Measurements from ENCODE around the gene ZNF764.
"Not testable (repeated sequence)": the region's sequence is repeated elsewhere in the genome, so short reads cannot be mapped to it uniquely, and the experiment has no call there.

ZNF764 gene

DNA sequence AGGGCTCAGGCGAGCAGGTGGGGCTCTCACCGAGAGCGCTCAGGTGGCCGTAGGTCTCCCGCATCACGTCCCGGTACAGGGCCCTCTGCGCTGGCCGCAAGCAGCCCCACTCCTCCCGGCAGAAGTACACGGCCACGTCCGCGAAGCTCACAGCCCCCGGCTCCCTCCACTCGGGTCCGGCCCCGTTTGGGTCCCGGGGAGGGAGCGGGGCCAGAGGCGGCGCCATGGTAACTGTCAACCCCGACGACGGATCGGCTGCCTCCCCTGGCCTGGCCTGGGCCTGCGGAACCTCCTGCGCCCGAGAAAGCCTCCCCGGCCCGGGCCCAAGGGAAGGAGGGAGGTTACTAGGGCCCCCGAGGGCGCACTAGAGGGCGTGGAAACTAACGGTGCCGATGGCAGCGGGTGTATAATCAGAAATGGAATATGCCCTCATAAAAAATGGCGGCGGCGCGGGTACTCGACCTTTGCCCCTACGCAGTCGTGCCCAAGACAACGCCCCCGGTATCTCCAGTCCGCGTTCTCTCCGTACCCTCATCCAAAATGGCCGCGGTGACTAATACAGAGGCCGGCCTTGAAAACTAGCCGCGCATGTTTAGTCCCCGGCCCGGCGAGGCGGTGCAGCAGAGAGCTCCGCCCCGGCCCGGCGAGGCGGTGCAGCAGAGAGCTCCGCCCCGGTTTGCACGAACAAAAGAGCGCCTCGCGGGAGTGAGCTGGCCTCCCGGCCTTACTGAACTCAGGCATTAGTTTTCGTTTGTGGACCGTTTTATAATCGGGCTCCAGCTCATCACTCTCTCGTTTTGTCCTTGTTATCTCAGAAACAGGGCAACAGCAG, at the start of gene ZNF764:
Gene ZNF764 (minus strand): TSS at position 418 of the 832 bp plus-strand sequence. CDS start 192 bp downstream, at position 226.
- peak; percentile 96 for DNase-seq (ENCODE audit: low spot score)

DNA sequence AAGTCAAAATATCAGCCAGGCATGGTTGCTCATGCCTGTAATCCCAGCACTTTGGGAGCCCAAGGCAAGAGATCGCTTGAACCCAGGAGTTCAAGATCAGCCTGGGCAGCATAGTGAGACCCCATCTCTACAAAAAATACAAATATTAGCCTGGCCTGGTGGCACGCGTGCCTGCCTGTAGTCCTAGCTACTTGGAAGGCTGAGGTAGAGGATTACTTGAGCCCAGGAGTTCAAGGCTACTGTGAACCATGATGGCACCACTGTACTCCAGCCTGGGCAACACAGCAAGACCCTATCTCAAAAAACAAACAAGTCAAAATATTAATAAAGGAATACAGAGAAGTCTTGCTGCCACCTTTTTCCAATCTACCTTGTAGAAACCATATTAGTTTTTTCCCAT, 47.8 kb upstream of the ZNF764 start:
- no peak for DNase-seq (ENCODE audit: low spot score)

DNA sequence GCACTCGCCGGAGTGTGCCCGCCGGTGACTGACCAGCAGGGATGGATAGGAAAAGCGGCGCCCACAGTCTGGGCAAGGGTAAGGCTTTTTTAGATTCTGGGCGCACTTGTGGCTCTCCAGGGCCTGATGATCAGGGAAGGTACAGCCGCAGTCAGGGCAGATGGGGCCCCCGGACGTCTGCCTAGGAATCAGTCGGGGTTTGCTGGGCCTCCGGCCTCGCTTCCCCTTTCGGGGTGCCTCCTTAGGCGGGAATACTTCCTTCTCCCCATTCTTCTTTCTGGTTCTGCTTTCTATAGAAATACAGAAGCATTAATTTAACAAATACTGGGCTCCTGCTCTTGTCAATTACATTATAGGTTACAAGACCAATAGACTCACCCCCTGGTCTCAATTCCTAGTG, 47.0 kb upstream of the ZNF764 start:
- DNase-seq (ENCODE audit: low spot score), result no peak

DNA sequence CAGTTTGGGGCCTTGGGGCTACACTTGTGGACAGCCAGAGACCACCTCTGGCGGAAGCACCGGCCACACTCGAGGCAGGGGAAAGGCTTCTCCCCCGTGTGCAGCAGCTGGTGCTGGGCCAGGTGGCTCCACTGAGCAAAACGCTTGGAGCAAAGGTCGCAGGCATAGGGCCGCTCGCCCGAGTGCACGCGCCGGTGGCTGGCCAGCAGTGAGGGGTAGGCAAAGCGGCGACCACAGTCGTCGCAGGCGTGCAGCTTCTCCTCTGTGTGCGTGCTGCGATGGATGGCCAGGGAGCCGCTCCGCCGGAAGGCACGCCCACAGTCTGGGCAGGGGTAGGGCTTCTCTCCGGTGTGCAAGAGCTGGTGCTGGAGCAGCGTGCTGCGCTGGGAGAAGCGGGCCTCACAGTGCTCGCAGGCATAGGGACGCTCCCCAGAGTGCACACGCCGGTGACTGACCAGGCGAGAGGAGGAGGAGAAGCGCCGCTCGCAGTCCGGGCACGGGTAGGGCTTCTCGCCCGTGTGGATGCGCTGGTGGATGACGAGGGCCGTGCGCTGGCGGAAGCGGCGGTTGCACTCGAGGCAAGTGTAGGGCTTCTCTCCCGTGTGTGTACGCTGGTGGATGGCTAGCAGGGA, 46.3 kb upstream of the ZNF764 start:
- DNase-seq (ENCODE audit: low spot score), result no peak

DNA sequence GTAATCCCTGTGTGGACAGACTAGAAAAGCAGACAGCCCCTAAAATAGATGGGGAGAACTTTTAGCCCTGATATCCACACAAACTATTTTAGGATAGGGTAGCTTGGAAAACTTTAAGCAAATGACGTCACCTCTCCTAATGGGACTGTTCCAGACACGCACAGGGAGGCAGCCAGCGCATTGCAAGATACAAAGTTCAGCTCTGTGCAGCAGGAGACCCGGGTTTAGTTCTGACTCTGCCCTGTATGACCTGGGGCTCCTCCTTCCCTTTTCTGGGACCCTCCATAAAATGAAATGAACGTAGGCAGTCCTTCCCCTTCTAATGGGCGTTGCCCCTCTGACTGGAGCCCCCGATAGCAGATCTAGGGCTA, 45.8 kb upstream of the ZNF764 start:
- DNase-seq (ENCODE audit: low spot score), result peak; percentile 12

DNA sequence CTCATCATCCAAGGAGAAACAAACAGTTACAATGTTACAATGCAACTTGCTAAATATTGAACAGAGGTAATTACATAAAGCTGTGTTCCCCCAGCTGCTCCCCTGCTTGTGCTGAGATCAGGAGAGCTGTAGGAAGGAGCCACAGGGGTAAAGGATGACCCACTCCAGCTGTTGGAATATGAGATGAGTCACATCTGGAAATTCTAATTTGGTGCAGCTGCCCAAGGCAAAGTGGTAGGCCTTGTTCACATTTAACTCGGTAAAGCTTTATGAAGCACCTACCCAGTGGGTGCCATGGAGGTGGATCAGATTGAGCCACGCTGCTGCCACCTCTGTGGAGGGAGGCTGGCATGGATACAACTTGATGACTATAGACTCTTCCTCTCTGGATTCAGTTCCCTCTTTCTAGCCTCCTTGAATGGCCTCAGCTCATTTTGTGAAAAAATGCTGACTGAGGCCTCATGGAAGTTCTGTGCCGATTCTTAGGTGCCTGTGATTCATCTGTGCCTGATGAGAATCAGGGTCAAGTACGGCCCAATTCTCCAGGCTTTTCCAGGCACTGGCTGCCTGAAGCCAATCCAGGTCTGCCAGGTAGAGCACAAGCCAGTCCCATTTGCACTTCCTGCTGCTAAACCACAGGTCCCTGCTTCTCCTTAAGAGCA, 44.6 kb upstream of the ZNF764 start:
- peak; percentile 25 for DNase-seq (ENCODE audit: low spot score)

DNA sequence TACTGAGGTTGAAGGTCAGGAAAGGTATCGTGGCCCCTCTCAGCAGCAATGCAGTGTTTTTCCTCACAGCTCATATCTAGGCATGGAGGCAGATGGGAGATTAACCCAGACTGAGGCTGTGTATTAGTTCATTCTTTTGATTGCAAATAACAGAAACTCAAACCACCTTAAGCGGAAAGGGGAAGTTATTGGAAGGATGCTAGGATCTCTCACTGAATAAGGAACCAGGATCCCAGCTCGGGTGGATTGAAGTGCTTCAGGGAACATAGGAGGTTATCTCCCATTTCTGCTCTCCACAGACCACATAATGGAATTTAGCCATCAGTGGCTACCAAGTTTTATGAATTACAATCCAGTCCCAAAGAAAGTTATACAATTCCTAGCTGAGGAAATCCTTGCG, 43.8 kb upstream of the ZNF764 start:
- DNase-seq (ENCODE audit: low spot score), result no peak

DNA sequence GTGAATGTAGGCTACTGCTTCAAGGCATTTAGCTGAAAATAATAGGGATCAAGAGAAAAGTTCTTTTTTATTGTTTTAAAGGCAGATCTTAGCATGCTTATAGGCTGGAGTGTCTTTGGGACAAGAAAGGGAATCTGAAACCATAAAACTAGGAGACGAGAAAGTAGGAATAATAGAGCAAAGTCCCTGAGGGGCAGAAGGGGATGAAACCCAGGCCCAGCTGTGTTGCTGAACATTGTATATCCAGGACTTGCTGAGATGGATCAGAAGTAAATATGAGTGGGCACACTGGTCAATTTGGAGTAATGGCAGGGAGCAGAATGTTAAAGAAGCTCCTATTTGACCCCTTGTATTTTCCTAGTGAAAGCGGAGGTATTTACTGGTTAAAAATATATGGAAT, 42.8 kb upstream of the ZNF764 start:
- DNase-seq (ENCODE audit: low spot score), result no peak

DNA sequence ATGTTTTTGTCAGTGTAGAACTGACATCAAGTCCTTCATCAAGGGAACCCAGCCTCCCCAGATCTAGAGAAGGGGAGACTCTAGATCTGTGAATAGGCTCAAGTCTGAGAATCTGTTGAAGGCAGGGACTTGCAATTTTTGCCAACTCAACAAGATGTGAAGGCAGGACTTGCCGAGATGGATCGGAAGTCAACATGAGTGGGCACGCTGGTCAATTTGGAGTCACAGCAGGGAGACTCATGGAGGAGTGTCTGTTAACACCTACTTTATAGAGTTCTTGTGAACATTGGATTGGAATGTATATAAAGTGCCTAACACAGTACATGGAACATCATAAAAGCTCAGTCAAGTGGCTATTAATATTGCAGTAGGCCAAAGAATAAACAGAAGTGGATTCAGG, 42.0 kb upstream of the ZNF764 start:
- no peak for DNase-seq (ENCODE audit: low spot score)

DNA sequence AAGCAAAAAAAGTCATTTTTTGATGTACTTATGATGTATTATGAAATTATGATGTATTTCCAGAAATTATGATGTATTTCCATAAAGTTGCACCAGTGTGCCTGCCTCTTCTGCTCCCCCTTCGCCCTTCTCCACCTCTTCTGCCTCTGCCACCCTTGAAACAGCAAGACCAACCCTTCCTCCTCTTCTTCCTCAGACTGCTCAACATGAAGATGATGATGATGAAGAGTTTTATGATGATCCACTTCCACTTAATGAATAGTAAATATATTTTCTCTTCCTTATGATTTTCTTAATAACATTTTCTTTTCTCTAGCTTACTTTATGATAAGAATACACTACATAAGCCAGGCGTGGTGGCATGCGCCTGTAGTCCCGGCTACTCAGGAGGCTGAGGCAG, 34.7 kb upstream of the ZNF764 start:
- DNase-seq (ENCODE audit: low spot score), result no peak

DNA sequence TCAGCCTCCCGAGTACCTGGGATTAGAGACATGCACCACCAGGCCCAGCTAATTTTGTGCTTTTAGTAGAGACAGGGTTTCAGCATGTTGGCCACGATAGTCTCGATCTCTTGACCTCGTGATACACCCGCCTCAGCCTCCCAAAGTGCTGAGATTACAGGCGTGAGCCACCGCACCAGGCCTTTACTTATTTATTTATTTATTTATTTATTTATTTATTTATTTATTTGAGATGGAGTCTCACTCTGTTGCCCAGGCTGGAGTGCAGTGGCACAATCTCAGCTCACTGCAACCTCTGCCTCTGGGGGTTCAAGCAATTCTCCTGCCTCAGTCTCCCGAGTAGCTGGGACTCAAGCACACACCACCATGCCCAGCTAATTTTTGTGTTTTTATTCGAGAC, 32.7 kb upstream of the ZNF764 start:
- DNase-seq (ENCODE audit: low spot score), result not testable (repeated sequence)

DNA sequence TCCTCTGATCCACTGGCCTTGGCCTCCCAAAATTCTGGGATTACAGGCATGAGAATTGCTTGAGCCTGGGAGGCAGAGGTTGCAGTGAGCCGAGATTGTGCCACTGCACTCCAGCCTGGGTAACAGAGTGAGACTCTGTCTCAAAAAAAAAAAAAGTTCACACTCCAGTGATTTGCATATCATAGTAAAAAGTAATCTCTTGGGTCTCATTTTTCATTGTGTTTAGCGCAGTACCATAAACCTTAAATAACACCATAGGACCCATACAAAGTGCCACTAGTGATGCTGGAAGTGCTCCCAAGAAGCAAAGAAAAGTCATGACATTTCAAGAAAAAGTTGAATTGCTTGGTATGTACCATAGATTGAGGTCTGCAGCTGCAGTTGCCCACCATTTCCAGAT, 31.4 kb upstream of the ZNF764 start:
- DNase-seq (ENCODE audit: low spot score), result not testable (repeated sequence)

DNA sequence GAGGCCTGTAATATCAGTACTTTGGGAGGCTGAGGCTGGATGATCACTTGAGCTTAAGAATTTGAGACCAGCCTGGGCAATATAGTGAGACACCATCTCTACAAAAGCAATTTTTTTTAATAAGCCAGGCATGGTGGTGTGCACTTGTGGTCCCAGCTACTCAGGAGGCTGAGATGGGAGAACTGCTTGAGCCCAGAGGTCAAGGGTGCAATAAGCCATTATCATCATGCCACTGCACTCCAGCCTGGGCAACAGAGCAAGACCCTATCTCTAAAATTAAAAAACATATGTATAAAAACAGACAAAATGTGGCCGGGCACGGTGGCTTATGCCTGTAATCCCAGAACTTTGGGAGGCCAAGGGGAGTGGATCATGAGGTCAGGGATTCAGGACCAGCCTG, 30.5 kb upstream of the ZNF764 start:
- DNase-seq (ENCODE audit: low spot score), result no peak

DNA sequence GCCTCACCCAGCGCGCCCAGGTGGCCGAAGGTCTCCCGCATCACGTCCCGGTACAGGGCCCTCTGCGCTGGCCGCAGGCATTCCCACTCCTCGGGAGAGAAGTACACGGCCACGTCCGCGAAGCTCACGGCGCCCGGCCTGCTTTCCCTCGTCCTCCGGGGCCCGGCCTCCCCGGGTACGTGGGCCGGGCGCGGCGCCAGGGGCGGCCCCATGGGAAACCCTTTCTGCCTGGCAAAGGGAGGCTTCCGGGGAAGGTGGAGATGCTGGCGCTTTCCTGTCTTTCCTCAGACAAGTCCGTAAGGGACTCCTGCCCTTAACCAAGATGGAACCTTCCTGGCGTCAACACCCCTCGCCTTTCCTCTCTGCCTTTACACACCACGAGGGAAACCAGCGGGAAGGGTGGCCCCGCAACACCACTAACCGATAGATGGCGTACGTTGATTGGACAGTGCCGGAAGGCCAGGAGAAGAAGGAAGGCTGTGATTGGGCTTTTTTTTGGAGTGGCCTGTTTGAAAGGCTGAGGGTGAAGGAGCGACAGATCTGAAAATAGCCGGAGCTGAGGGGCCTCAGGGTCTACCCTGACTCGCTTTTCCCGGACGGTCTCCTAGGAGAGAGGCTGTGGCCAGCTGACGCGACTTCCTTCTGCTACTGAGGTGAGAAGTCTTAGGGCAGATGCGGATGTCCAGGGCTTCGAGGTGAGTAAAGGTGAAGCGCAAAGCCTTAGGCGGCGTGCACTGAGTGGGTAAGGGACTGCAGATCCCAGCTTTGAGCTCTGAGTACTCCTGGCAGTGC, 27.4 kb upstream of the ZNF764 start, which contains the start of gene ZNF785:
Gene ZNF785 (minus strand): TSS at position 298 of the 792 bp plus-strand sequence. CDS start 86 bp downstream, at position 212.
- DNase-seq (ENCODE audit: low spot score), result peak; percentile 99

DNA sequence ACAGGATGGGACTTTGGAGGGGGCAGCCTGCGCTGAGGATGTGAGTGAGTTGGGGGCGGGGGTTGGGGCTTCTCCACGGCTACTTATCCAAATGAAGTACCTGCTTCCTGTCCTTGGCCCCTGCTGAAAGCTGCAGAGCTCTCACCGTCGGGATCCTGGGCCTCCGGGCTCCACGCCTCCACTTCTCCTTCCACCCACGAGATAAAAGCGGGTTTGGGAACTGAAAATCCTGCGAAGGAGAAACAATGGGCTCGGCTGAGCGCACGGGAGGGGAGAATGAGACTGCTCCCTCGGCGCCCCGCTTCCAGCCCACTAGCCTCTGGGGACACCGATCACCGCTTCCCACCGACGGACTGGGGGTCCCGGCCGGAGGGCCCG, 26.8 kb upstream of the ZNF764 start:
- peak; percentile 36 for DNase-seq (ENCODE audit: low spot score)

DNA sequence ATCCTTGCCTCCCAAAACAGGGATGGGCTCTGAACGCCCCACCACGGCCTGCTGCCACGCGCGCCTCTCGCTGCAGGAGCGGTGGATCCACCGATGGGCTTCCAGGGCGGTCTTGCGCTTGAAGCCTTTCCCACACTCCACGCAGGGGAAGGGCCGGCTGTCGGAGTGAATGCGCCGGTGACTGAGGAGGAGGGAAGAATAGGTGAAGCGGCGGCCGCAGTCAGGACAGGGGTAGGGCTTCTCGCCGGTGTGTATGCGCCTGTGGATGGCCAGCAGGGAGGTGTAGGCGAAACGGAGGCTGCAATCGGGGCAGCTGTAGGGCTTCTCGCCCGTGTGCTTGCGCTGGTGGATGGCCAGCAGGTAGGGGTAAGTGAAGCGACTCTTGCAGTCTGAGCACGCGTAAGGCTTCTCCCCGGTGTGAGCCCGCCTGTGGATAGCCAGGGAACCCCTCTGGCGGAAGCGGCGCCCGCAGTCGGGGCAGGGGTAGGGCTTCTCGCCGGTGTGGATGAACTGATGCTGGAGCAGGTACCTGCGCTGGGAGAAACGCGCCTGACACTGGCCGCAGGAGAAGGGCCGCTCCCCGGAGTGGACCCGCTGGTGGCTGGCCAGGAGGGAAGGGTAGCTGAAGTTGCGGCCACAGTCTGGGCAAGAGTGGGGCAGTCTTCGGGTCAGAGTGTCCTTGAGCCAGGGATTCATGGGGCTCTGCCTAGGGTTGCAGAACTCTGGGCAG, 24.6 kb upstream of the ZNF764 start:
- no peak for DNase-seq (ENCODE audit: low spot score)

DNA sequence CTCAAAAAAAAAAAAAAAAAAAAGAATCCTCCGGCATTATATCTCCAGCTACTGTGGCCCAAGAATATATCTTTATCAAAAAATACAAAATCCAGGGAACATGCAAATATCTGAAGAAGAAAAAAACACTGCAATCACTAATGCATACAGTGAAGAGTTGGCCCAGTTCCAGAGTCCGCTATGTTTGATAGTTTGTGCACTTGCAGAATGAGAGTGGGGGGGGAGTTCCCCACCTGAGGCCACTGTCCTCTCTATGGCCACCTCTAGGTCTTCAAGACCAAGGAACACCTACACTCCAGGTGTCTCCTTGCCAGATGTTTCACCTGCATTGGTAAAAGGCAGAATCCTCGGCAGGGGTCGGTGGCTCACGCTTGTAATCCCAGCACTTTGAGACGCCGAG, 23.3 kb upstream of the ZNF764 start:
- DNase-seq (ENCODE audit: low spot score), result no peak

DNA sequence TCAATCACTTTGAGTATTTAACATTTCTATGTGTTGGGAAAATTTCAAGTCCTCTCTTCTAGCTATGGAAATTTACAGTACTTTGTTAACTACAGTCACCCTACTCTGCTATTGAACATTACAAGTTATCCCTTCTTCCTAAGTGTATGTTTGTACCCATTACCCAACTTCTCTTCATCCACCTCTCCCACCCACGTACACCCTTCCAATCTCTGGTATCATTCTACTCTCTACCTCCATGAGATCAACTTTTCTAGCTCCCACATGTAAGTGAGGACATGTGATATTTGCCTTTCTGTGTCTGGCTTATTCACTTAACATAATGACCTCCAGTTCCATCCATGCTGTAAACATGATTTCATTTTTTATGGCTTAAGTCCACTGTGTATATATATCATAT, 16.5 kb upstream of the ZNF764 start:
- no peak for DNase-seq (ENCODE audit: low spot score)

DNA sequence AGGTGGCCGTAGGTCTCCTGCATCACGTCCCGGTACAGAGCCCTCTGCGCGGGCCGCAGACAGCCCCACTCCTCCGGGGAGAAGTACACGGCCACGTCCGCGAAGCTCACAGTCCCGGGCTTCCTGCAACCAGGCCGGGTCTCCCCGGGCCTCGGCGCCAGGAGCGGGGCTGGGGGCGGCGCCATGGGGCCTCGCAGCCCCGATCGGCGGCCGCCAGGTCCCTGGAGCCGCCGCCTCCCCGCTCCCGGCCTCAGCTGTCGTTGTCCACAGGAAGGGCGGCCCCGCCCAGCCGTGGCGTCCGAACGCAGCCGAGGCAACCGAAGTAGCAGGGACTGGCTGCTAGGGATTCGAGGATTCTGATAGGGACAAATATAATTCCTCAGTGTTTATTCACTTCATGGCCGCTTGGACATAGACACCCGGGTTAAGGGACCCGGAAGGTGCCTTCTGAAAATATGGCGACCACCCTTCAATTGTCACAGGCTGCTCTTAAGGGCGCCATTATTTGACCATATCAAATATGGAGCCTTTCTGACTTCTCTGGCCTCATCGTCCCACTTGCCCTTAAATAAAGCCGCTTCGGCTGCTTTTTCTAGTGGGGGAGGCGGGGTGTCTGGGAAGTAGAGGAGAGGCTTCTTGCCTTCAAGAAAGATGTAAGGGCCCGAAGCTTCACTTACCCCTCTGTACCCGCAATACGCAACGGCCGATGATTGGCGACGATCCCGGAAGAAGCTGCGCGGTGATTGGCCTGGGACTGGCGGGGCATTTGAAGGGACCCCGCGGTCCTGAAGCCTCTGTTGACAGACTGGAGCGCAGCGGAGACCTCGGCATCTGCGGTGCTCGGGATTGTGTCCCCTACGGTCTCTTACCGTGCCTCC, 13.5 kb upstream of the ZNF764 start, which contains the start of gene ZNF688:
Gene ZNF688 (minus strand): TSS at position 270 of the 878 bp plus-strand sequence. CDS start 85 bp downstream, at position 185.
- DNase-seq (ENCODE audit: low spot score), result peak; percentile 96
